ENCODE data around the gene ATP5PF.
"Not testable (repeated sequence)": the region's sequence is repeated elsewhere in the genome, so short reads cannot be mapped to it uniquely, and the experiment has no call there.

The ATP5PF gene

DNA sequence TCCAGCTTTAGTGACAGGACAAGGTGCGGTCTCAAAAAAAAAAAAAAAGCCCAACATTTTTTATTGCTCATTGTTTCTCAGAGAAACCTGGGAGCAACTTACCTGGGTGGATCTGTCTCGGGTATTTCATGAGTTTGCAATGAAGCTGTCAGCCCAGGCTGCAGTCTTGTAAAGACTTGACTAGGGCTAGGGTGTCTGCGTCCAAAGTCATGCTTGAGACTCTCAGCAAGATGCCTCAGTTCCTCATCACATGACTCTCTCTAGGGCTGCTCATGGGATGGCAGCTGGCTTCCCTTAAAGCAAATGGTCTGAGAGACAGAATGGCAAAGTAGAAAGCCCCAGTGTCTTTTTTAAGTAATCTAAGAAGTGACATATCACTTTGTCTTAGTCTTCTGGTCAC, 8.2 kb upstream of the ATP5PF start:
- Mint-ChIP-seq H3K27ac (no peak overlapping the region), H3K4me3 (no peak overlapping the region), H3K27me3 (ENCODE audit: low read depth) (no peaks in the 10 kb centered on the region), H3K36me3 (ENCODE audit: low read depth) (peaks cover 13% of the 10 kb centered on the region), H3K9me3 (no peaks in the 10 kb centered on the region), H3K4me1 (ENCODE audit: low read depth) (peaks cover 7% of the 10 kb centered on the region)

DNA sequence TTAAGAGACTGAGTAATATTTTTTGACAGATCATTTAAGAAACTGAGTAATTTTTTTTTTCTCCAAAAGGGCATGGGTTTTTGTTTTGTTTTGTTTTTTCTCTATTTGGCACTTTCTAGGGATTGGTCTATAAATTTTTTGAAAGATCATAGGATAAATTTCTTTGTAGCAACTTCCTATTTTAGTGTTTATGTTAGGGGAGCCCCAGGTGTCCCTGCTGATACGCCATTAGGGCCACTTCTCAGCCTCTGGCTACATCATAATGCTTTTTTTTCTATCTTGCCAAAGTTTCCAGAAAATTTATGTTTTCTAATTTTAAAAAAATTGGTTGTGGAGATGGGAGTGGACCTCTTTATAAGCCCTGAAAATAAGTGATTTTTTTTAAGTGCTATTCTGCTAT, 2.7 kb upstream of the ATP5PF start:
- Mint-ChIP-seq H3K27me3 (ENCODE audit: low read depth) (no peaks in the 10 kb centered on the region), H3K9me3 (no peaks in the 10 kb centered on the region), H3K4me3 (no peak overlapping the region), H3K36me3 (ENCODE audit: low read depth) (peaks cover 8% of the 10 kb centered on the region), H3K4me1 (ENCODE audit: low read depth) (peaks cover 35% of the 10 kb centered on the region), H3K27ac (no peak overlapping the region)

DNA sequence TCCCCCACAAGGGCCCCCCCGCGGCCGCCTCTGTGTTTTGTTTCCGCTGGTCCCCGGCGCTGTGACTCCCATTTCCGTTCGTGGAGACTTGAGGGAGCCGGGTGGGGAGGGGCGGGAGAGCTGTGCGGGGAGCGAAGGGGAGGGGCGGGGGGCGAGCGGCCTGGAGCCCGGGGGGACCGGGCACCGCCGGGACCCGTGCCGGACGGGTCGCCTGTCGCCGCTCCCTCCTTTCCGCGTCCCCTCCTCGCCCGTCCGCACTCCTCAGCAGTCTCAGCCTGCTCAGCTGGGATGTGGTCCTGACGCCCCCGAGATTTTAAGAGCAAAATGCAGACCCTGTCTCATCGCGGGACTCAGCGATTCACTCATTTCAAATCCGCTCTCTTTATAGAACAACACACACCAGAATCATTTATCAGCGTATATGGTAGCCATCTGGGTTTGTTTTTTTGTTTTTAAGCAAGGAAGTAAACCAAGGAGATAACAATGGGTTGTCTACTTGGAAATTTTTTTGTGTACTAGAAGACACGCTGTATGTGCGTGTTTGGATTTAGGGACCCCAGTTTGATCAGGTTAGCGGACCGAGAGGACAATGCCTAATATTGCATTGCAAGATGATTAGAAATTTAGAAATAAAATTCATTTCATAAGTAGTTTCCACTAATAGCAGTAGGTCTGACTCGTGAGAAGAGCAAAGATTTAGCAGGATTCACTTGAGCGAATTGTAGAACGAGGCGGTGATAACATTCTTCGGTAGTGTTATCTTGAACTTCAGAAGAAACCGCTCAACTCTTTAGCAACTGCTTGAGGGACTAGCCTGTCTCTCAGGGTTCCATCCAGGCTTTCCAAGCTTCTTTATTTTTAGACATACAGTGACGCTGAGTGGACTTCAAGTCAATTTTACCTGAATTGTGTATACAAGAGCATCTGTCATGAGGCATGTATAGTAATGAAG, 1.2 kb upstream of the ATP5PF start:
- Mint-ChIP-seq H3K36me3 (ENCODE audit: low read depth) (peaks cover 6% of the 10 kb centered on the region), H3K27me3 (ENCODE audit: low read depth) (no peaks in the 10 kb centered on the region), H3K4me1 (ENCODE audit: low read depth) (peaks cover 38% of the 10 kb centered on the region), H3K27ac (peak overlapping the region; percentile 96), H3K4me3 (peak overlapping the region; percentile 97), H3K9me3 (no peaks in the 10 kb centered on the region)

DNA sequence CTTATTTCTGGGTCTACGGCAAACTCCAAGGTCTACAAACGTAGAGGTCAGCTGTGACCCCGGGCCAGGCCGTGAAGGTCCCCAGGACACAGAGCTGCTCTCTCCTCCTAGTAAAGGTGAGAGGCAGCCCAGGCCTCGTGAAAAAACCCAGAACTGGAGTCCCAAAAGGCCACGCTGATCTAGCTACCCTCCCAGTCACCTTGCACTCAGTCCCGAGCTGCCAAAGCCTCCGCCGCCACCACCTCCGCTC, 125 bp downstream of the ATP5PF start:
- Mint-ChIP-seq H3K36me3 (ENCODE audit: low read depth) (peaks cover 6% of the 10 kb centered on the region), H3K4me3 (peak overlapping the region; percentile 99), H3K27me3 (ENCODE audit: low read depth) (no peaks in the 10 kb centered on the region), H3K4me1 (ENCODE audit: low read depth) (peaks cover 42% of the 10 kb centered on the region), H3K9me3 (no peaks in the 10 kb centered on the region), H3K27ac (peak overlapping the region; percentile 100)

DNA sequence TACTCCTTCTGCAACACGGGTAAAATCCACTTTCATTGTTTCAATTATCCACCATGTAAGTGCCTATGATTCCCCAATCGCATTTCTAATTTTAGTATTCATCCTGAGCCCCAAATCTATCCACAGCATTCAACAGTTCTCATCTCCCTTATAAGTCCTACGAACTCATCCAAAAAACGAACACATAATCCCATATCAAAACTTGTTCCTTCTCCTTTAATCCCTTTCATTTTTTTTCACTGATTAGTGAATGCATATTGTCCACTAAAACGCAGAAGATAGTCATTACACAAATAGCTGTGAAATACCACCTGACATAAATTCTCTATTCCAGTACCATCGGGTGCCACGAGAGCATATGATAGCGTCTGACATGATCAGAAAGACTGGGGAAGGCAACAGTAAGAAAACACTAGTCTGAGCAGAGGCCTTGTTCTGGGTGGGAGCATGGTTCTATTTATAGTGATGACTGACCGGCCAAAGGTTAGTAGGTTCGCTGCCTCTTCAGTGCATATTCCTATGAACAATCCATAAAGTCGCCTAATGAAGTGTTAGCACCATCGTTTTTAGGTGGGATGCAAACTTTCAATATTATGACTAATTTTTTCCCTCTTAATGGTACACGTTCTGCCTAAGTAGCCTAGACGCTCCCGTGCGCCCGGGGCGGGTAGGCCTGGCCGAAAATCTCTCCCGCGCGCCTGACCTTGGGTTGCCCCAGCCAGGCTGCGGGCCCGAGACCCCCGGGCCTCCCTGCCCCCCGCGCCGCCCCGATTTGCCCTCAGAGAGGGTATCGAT, 648 bp downstream of the ATP5PF start:
- Mint-ChIP-seq H3K27ac (peak overlapping the region; percentile 100), H3K36me3 (ENCODE audit: low read depth) (peaks cover 8% of the 10 kb centered on the region), H3K9me3 (no peaks in the 10 kb centered on the region), H3K27me3 (ENCODE audit: low read depth) (no peaks in the 10 kb centered on the region), H3K4me3 (peak overlapping the region; percentile 99), H3K4me1 (ENCODE audit: low read depth) (peaks cover 42% of the 10 kb centered on the region)

DNA sequence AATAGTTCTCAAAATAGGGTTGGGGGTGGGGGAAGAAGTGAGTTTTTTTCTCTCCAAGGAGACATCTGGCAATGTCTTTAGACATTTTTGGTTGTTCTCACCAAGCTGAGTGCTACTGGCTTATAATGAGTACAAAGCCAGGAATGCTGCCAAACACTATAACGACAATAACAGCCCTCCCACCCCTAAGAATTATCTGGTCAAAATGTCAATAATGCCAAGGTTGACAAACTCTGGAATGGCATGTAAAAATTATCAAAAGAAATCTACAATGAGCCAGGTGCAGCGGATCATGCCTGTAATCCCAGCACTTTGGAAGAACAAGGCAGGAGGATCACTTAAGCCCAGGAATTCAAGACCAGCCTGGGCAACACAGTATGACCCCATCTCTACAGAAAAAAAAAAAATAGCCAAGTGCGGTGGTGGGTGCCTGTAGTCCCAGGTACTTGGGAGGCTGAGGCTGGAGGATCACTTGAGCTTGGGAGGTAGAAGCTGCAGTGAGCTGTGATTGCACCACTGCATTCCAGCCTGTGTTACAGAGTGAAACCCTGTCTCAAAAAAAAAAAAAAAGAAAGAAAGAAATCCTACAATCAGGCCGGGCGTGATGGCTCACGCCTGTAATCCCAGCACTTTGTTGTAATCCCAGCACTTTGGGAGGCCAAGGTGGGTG, 2.5 kb downstream of the ATP5PF start:
- Mint-ChIP-seq H3K4me3 (no peak overlapping the region), H3K27me3 (ENCODE audit: low read depth) (no peaks in the 10 kb centered on the region), H3K36me3 (ENCODE audit: low read depth) (peaks cover 22% of the 10 kb centered on the region), H3K27ac (no peak overlapping the region), H3K9me3 (no peaks in the 10 kb centered on the region), H3K4me1 (ENCODE audit: low read depth) (peaks cover 35% of the 10 kb centered on the region)

DNA sequence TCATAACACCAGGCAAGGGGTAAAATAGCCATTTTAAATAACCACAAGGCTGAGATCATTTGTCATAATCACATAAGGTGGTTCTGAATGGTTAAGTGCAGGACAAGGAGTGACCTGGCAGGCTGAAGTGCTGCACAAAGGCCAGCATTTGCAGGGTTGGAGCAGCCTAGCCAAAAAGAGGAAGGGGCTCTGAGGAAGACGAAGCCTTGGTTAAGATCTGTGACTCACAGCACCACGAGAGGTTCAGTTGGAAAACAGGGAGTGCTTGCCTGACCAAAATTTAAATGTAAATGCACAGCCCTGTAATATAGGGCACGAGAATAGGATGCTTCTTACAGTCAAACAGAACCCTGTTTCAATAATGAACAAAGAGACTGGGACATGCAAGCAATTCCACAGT, 12.1 kb downstream of the ATP5PF start:
- Mint-ChIP-seq H3K4me1 (ENCODE audit: low read depth) (no peaks in the 10 kb centered on the region), H3K9me3 (no peaks in the 10 kb centered on the region), H3K27ac (no peak overlapping the region), H3K4me3 (no peak overlapping the region), H3K27me3 (ENCODE audit: low read depth) (no peaks in the 10 kb centered on the region), H3K36me3 (ENCODE audit: low read depth) (peaks cover 36% of the 10 kb centered on the region)

DNA sequence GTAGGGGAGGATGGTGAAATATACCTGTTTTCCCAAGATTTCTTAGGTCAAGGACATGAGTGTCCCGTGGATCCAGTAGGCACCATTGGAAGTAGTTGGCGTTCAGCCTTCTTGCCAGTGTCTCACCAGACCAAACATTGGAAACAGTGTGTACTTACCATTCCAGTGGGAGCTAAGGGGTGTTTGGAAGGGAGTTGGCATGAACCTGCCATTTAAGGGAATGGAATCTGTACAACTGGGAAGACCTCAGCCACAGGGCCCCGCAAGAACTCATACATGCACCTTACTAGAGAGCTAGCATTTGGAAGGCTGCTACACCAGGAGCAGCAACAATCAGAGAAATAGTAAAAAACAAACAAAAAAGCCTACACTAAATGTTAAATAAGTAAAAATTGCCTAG, 12.7 kb downstream of the ATP5PF start:
- Mint-ChIP-seq H3K27me3 (ENCODE audit: low read depth) (no peaks in the 10 kb centered on the region), H3K27ac (no peak overlapping the region), H3K4me1 (ENCODE audit: low read depth) (no peaks in the 10 kb centered on the region), H3K36me3 (ENCODE audit: low read depth) (peaks cover 33% of the 10 kb centered on the region), H3K9me3 (no peaks in the 10 kb centered on the region), H3K4me3 (no peak overlapping the region)

DNA sequence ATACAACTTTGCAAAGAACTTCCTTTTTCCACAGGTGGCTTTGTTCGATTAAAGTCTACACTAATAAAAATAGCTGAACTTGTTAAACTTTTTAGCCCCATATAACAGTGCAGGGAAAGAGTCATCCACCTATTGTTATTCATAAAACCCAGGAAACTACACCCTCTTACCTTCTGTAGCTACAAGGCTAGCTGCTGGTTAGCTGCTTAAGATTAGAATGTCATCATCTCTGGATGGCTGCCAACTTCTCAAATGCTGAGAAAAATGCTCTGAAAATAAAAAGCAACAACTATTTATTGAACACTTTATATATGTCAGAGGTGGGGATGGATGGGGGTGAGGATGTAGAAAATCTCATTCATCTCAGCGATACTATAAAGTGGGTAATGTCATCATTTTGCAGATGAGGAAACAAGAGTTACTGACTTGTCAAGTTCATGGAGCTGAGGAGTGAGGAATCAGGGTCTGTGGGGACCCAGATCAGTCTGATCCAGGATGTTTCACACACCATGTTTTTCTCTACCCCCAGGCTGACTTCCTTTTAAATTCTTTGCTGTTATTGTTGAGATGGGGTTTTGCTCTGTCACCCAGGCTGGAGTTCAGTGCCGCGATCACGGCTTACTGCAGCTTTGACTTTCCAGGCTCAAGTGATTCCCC, 17.1 kb downstream of the ATP5PF start:
- Mint-ChIP-seq H3K36me3 (ENCODE audit: low read depth) (peaks cover 12% of the 10 kb centered on the region), H3K9me3 (no peaks in the 10 kb centered on the region), H3K27me3 (ENCODE audit: low read depth) (no peaks in the 10 kb centered on the region), H3K4me3 (no peak overlapping the region), H3K27ac (no peak overlapping the region), H3K4me1 (ENCODE audit: low read depth) (peaks cover 2% of the 10 kb centered on the region)

DNA sequence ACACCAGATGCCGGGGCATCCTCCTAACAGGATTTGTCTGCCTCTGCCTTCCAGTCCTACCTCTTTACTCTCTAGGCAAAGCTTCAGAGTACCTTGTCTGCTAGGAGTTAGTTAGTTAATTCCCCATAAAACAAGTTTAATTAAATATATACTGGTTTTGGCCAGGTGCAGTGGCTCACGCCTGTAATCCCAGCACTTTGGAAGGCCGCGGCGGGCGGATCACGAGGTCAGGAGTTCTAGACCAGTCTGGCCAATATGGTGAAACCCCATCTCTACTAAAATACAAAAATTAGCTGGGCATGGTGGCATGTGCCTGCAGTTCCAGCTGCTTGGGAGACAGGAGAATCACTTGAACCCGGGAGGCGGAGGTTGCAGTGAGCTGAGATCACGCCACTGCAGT, 20.6 kb downstream of the ATP5PF start:
- H3K4me1 Mint-ChIP-seq (ENCODE audit: low read depth); H3K36me3 Mint-ChIP-seq (ENCODE audit: low read depth); H3K27me3 Mint-ChIP-seq (ENCODE audit: low read depth); H3K27ac Mint-ChIP-seq; H3K9me3 Mint-ChIP-seq; H3K4me3 Mint-ChIP-seq: not testable (repeated sequence)

DNA sequence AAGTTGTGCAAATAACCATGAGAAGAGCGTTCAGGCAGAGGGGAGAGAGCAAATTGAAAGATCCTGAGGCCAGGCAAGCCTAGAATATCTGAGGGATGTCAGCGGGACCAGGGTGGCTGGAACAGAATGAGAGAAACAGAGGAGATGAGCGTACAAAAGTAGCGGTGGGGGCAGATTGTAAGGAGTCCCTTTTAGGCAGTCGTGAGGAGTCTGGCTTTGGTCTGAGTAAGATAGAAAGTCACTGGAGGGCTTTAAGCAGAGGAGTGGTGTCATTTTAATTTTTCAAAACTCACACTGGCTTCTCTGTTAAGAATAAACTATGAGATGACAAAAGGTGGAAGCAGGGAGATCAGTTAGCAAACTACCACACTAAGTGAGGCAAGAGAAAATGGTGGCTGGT, 24.2 kb downstream of the ATP5PF start:
- peaks cover 2% of the 10 kb centered on the region for H3K4me1 Mint-ChIP-seq (ENCODE audit: low read depth)
- H3K27ac Mint-ChIP-seq, result no peak overlapping the region
- H3K4me3 Mint-ChIP-seq, result no peak overlapping the region
- no peaks in the 10 kb centered on the region for H3K27me3 Mint-ChIP-seq (ENCODE audit: low read depth)
- H3K9me3 Mint-ChIP-seq, result no peaks in the 10 kb centered on the region
- H3K36me3 Mint-ChIP-seq (ENCODE audit: low read depth), result no peaks in the 10 kb centered on the region

DNA sequence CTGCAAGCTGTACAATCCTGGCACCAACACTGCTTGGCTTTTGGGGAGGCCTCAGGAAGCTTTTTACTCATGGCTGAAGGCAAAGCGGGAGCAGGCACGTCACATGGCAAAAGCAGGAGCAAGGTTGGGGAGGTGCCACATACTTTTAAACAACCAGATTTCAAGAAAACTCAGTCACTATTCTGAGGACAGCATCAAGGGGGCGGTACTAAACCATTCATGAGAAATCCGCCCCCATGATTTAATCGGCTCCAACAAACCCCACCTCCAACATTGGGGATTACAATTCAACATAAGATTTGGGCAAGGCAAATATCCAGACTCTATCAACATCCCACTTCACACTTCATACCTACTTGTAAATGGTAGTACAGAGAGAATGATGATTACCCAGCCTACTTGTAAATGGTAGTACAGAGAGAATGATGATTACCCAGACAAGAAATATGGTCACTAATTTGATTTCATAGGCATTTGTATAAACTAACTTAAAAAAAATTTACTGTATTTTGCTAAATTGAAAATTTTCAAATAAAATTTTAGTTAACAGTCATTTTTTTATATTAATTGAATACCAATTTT, 24.9 kb downstream of the ATP5PF start:
- Mint-ChIP-seq H3K9me3 (no peaks in the 10 kb centered on the region), H3K27me3 (ENCODE audit: low read depth) (no peaks in the 10 kb centered on the region), H3K4me3 (no peak overlapping the region), H3K27ac (no peak overlapping the region), H3K4me1 (ENCODE audit: low read depth) (peaks cover 2% of the 10 kb centered on the region), H3K36me3 (ENCODE audit: low read depth) (no peaks in the 10 kb centered on the region)

DNA sequence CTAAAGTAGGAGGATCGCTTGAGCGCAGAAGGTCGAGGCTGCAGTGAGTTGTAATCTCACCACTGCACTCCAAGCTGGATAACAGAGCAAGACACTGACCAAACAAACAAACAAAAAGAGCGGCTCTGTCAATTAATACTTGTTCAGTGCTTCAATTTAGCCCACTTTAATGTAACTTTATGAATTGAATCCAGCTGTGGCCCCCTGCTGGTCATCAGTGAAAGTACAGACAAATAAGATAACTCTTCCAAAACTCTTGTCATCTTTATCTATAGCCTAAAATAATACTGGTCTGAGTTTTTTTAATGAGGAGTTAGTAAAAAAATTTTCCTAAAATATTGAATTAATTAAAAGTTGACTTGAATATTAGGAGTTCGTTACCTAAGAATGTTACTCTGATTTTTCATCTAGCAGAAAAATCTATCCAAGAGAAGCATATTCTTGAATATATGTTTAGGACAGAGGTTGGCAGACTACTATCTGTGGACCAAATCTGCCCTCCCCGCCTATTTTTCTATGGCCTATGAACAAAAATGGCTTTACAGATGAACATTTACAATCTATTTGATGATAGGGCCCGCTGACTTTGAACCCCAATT, 26.1 kb downstream of the ATP5PF start:
- Mint-ChIP-seq H3K27me3 (ENCODE audit: low read depth) (no peaks in the 10 kb centered on the region), H3K27ac (no peak overlapping the region), H3K36me3 (ENCODE audit: low read depth) (no peaks in the 10 kb centered on the region), H3K4me1 (ENCODE audit: low read depth) (no peaks in the 10 kb centered on the region), H3K9me3 (no peaks in the 10 kb centered on the region), H3K4me3 (no peak overlapping the region)

DNA sequence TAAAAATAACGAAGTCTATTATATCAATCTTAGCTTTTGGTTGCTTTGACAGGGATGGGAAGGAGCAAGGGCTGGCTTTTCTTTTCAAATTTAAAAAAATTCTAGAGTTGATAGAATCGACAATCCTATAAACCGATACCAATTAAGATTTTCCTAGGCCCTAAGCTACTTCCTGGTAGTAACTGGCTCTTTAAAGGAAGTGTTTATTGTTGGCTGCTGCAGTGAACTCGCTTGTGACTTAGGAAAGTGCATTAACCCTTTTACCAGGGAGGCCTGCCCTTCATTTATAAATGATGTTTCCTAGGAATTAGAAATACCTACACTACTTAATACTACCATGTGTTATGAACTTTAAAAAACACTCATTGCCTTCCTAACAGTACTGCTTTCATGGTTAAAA, 33.2 kb downstream of the ATP5PF start:
- Mint-ChIP-seq H3K4me1 (ENCODE audit: low read depth) (no peaks in the 10 kb centered on the region), H3K27ac (no peak overlapping the region), H3K4me3 (no peak overlapping the region), H3K9me3 (no peaks in the 10 kb centered on the region), H3K36me3 (ENCODE audit: low read depth) (no peaks in the 10 kb centered on the region), H3K27me3 (ENCODE audit: low read depth) (peaks cover 3% of the 10 kb centered on the region)

Data from T-helper 1 cell treated with Interleukin-12 subunit alpha and Interleukin-12 subunit beta and Interleukin-4 antibody, amounts not matched to agents 30 μg/mL and 1 μg/mL, for 36 hours (primary cell).